Stomach smooth muscle (tissue), 2 donors: ENCODE data around the gene FGF18.

Experiments
- H3K27ac ChIP-seq: one replicate; pipeline ENCODE4 v1.7.0; 2013; ENCODE audit warnings: mild to moderate bottlenecking, low read length, inconsistent platforms
- H3K27me3 ChIP-seq, 2 donors: one replicate each; pipeline ENCODE4 v1.7.0; 2013; ENCODE audit warnings: low read length in 2 of 2; ENCODE audit not compliant: insufficient read depth in 2 of 2, control insufficient read depth in 1 of 2
- H3K36me3 ChIP-seq, 2 donors: one replicate each; pipeline ENCODE4 v1.7.0; 2013; ENCODE audit warnings: low read length in 2 of 2; ENCODE audit not compliant: control insufficient read depth in 2 of 2, insufficient read depth in 2 of 2
- H3K4me1 ChIP-seq: one replicate; pipeline ENCODE4 v1.7.0; 2013; ENCODE audit warnings: low read length; ENCODE audit not compliant: control insufficient read depth, insufficient read depth
- H3K4me3 ChIP-seq, 2 donors: one replicate each; pipeline ENCODE4 v1.7.0; 2013; ENCODE audit warnings: low read length in 2 of 2
- H3K9ac ChIP-seq, 2 donors: one replicate each; pipeline ENCODE4 v1.7.0; 2013; ENCODE audit warnings: low read length in 2 of 2, mild to moderate bottlenecking in 1 of 2
- H3K9me3 ChIP-seq, 2 donors: one replicate each; pipeline ENCODE4 v1.7.0; 2013; ENCODE audit warnings: low read length in 2 of 2; ENCODE audit not compliant: control insufficient read depth in 2 of 2
- donor health status: healthy.
- donor health status: Pancreatic carcinoma.

FGF18 gene

DNA sequence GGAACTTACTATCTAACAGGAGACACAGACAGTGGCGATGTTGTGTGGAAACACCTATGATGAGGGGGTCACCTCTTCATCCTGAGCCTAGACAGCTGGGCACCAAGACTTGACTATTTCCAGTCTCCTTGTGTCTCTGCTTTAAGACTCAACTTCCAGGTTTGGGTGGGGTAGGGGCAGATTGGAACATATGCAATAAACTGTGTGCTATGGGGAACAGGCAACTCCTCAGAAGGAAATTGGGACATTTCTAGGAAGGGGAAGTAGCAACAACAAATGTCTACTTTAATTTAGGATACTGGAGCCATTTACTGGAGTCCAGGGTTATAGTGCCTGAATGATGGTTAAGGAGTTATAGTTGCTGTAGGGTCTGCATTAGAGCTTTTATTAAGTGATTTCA lies 57.3 kb downstream of the FGF18 start:
- no peaks in the 10 kb centered on the region for H3K27me3 ChIP-seq
- peaks cover 0 to 12% of the 10 kb centered on the region in 2 donors for H3K9me3 ChIP-seq
- H3K36me3 ChIP-seq = no peaks in the 10 kb centered on the region
- no peak overlapping the region for H3K9ac ChIP-seq
- H3K4me3 ChIP-seq = no peak overlapping the region
- H3K4me1 ChIP-seq = no peaks in the 10 kb centered on the region
- H3K27ac ChIP-seq = no peak overlapping the region

- no peaks in the 10 kb centered on the region for H3K36me3 ChIP-seq
- no peak overlapping the region for H3K9ac ChIP-seq
These were observed 57.7 kb downstream of the FGF18 start for GRCh38 chr5:171477101-171477500.

GRCh38 chr5:171477666-171478065 lies 58.2 kb downstream of the FGF18 start:
- Histone ChIP-seq H3K4me3 (no peak overlapping the region), H3K36me3 (no peaks in the 10 kb centered on the region), H3K4me1 (no peaks in the 10 kb centered on the region), H3K27ac (no peak overlapping the region), H3K9me3 (peaks cover 0 to 6% of the 10 kb centered on the region in 2 donors), H3K27me3 (no peaks in the 10 kb centered on the region), H3K9ac (no peak overlapping the region)

More at GRCh38 chr5:171477101-171477500, 57.7 kb downstream of the FGF18 start:
- Histone ChIP-seq H3K4me3 (no peak overlapping the region), H3K4me1 (no peaks in the 10 kb centered on the region), H3K9me3 (peaks cover 0 to 11% of the 10 kb centered on the region in 2 donors), H3K27me3 (no peaks in the 10 kb centered on the region), H3K27ac (no peak overlapping the region)

DNA sequence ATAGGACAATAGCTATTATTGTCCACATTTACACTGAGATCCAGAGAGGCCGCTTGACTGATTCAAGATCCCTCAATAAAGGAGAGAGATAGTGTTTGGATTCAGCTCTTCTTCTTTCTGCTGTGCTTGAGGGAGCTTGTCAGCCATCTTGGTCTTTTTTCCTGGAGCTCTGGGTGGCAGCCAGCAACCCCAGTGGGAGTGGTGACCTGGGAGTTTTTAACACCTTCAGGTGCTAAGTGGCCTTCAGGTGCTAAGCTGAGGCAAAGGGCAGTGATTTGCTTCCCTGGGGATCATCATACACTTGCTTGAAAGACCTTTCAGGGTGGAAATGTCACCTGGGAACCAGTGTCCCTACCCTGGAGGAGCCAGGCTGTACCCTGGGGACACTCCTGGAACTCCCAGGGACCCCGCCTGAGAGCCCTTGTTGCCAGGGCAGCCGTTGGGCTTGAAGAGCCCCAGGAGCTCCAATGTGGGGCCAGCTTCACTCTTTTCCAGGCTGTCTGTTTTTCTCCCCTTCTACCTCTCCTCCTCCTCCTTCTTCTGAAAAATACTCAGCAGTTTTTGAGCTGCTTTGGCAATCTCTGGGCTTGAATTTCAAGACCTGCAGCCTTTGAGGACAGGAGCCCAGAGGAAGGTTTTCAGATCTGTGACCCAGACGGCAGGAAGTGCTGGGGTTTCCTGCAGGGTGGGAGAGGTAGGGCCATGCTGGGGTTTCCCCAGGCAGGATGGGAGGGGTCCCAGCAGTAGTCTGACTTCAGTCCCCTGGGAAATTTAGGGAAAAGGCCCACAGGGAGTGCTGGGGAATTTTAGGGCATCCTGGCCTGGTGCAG lies 59.7 kb downstream of the FGF18 start:
- H3K4me3 ChIP-seq = no peak overlapping the region
- peaks cover 0 to 5% of the 10 kb centered on the region in 2 donors for H3K9me3 ChIP-seq
- H3K27me3 ChIP-seq = no peaks in the 10 kb centered on the region
- H3K36me3 ChIP-seq = no peaks in the 10 kb centered on the region
- peaks cover 9% of the 10 kb centered on the region for H3K4me1 ChIP-seq
- H3K9ac ChIP-seq = no peak overlapping the region
- H3K27ac ChIP-seq = no peak overlapping the region

DNA sequence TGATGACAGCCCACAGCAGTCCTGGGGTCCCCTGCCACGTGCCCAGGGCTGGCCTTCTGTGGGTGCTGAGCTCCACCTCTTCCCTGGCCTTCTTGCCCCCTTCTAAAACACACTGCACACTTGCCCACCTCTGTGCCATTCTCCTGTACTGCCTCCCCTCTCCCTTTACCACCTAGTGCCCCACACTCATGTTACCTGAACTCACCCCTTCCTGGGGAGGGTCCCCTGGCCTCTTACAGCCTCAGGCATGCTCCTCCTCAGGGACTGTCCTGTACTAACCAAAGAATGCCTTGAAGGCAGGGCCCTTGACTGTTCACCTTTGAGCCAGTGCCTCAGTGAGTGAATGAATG lies 60.3 kb downstream of the FGF18 start:
- Histone ChIP-seq H3K4me3 (no peak overlapping the region), H3K9me3 (no peaks in the 10 kb centered on the region), H3K36me3 (no peaks in the 10 kb centered on the region), H3K9ac (no peak overlapping the region), H3K27ac (no peak overlapping the region), H3K4me1 (peaks cover 9% of the 10 kb centered on the region), H3K27me3 (no peaks in the 10 kb centered on the region)

DNA sequence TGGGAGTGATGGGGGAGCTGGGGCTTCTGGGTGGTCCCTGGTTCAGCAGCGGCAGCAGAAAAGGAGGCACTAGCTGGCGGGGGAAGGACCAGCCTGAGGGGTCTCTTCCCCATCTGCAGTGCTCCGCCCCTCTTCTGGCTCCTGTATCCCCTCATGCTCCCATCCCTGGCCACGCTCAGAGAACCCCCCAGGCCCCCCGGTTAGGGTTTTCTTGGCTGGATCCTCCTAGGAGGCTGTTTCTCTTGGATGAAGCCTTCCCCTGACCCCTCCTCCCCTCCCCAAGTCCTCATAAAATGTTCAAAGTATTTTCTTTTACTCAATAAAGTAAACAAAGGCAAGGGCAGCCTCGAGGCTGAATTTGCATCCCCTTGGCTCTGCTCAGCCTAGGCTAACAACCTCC lies 60.8 kb downstream of the FGF18 start:
- H3K9ac ChIP-seq = no peak overlapping the region
- H3K4me3 ChIP-seq = no peak overlapping the region
- no peaks in the 10 kb centered on the region for H3K27me3 ChIP-seq
- no peak overlapping the region for H3K27ac ChIP-seq
- H3K36me3 ChIP-seq = no peaks in the 10 kb centered on the region
- H3K4me1 ChIP-seq = peaks cover 9% of the 10 kb centered on the region
- H3K9me3 ChIP-seq = no peaks in the 10 kb centered on the region

- H3K4me3 ChIP-seq = no peak overlapping the region
- H3K9me3 ChIP-seq = no peaks in the 10 kb centered on the region
- peaks cover 0 to 2% of the 10 kb centered on the region in 2 donors for H3K27me3 ChIP-seq
- H3K4me1 ChIP-seq = peaks cover 9% of the 10 kb centered on the region
- H3K9ac ChIP-seq = no peak overlapping the region
- no peak overlapping the region for H3K27ac ChIP-seq
- no peaks in the 10 kb centered on the region for H3K36me3 ChIP-seq
These were observed 62.4 kb downstream of the FGF18 start for GRCh38 chr5:171481571-171482433.

DNA sequence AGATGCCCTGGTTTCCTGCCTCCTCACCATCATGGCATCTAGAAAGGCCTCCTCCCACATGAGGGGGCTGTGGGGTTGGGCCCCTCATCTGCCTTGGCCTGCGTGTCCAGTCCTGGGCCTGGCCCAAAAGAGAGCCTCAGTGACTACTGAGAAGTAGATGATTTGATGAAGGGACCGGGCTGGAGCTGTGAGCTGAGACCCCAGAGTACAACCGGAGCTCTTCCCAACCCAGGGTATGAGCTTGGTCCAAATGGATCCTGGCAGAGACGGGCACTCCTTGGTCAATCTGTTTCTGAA lies 62.9 kb downstream of the FGF18 start:
- no peaks in the 10 kb centered on the region for H3K9me3 ChIP-seq
- H3K4me1 ChIP-seq = peaks cover 9% of the 10 kb centered on the region
- H3K9ac ChIP-seq = no peak overlapping the region
- no peak overlapping the region for H3K4me3 ChIP-seq
- H3K36me3 ChIP-seq = no peaks in the 10 kb centered on the region
- peaks cover 0 to 5% of the 10 kb centered on the region in 2 donors for H3K27me3 ChIP-seq
- no peak overlapping the region for H3K27ac ChIP-seq

DNA sequence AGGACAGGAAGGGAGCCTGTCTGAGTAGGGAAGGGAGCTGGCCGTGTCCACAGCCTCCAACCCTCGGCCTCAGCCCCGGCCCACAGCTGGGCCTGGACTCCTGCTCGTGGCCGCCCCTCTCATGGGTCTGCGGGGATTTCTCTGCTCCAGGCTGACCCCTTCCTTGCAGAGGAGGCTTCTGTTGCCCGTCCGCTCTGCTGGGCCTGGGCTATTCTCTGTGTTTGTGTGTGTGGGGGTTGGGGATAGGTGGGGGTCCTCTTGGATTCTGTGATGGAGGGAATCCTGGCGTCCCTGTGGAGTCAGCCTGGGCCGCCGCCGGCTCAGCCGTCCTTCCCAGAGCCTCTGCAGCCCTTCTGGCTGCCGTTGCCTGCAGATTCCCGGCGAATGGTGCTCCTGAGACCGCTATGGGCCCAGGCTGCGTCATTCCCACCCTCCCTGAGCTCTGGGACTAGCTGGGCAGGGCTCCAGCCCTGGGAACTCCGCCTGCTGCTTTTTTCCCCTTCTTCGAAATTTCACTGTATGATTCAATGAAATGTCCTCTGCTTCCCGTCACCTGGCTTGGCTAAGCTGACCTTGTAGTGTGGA lies 64.2 kb downstream of the FGF18 start:
- Histone ChIP-seq H3K27me3 (peaks cover 0 to 6% of the 10 kb centered on the region in 2 donors), H3K27ac (no peak overlapping the region), H3K4me1 (peaks cover 9% of the 10 kb centered on the region), H3K9me3 (no peaks in the 10 kb centered on the region), H3K9ac (no peak overlapping the region), H3K36me3 (no peaks in the 10 kb centered on the region), H3K4me3 (no peak overlapping the region)

GRCh38 chr5:171484460-171484899 lies 65.0 kb downstream of the FGF18 start:
- peaks cover 9% of the 10 kb centered on the region for H3K4me1 ChIP-seq
- no peak overlapping the region for H3K4me3 ChIP-seq
- no peak overlapping the region for H3K27ac ChIP-seq
- H3K27me3 ChIP-seq = peaks cover 0 to 6% of the 10 kb centered on the region in 2 donors
- H3K36me3 ChIP-seq = no peaks in the 10 kb centered on the region
- no peak overlapping the region for H3K9ac ChIP-seq
- no peaks in the 10 kb centered on the region for H3K9me3 ChIP-seq
